ENCODE data around the gene GRHPR.
A peak's percentile ranks its signal among the peaks of the same experiment; 100 is the strongest.
"Not testable (repeated sequence)": the region's sequence is repeated elsewhere in the genome, so short reads cannot be mapped to it uniquely, and the experiment has no call there.

Gene GRHPR

DNA sequence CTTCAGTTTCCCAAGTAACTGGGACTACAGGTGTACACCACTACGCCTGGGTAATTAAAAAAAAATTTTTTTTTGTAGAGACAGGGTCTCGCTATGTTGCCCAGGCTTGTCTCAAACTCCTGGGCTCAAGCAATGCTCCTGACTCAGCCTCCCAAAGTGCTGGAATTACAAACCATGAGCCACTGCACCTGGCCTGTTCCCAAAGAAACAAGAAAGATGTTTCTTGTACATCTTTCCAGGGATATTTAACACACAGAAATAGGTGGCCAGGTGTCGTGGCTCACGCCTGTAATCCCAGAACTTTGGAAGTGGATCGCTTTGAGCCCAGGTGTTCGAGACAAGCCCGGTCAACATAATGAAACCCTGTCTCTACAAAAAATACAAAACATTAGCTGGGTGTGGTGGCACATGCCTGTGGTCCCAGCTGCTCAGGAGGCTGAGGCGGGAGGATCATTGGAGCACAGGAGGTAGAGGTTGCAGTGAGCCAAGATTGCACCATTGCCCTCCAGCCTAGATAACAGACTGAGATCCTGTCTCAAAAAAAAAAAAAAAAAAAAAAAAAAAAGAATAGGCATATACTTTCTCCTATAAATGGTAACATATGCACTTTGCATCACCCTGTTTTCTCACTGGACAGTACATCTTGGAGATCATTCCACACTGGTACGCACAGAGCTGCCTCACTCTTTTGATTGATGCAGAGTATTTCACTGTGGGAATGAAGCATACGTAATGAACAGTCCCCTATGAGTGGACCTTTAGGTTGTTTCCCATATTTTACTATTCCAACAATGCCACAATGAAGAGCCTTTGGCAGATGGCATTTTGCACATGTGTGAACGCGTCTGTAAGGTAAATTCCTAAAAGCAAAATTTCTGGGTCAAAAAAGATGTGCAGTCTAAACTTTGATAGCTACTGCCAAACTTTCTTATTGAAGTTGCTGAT, 2.0 kb upstream of the GRHPR start:
- H3K4me3 ChIP-seq (replicated peaks; ENCODE audit: low read depth, low read length): no peak overlapping the region
- TF ChIP-seq, protein P1, sequence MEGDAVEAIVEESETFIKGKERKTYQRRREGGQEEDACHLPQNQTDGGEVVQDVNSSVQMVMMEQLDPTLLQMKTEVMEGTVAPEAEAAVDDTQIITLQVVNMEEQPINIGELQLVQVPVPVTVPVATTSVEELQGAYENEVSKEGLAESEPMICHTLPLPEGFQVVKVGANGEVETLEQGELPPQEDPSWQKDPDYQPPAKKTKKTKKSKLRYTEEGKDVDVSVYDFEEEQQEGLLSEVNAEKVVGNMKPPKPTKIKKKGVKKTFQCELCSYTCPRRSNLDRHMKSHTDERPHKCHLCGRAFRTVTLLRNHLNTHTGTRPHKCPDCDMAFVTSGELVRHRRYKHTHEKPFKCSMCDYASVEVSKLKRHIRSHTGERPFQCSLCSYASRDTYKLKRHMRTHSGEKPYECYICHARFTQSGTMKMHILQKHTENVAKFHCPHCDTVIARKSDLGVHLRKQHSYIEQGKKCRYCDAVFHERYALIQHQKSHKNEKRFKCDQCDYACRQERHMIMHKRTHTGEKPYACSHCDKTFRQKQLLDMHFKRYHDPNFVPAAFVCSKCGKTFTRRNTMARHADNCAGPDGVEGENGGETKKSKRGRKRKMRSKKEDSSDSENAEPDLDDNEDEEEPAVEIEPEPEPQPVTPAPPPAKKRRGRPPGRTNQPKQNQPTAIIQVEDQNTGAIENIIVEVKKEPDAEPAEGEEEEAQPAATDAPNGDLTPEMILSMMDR (IDR thresholded peaks at IDR 0.05; ENCODE audit: low read depth, low read length, missing control alignments): no peak
- DNase-seq (ENCODE audit: extremely low read depth, low read depth): no peak

GRCh38 chr9:37421914-37422288, 595 bp upstream of the GRHPR start:
- no peak for DNase-seq (ENCODE audit: extremely low read depth, low read depth)
- TF ChIP-seq, protein P1 (IDR thresholded peaks at IDR 0.05; ENCODE audit: low read depth, low read length, missing control alignments): no peak
- peak overlapping the region; percentile 83 for H3K4me3 ChIP-seq (replicated peaks; ENCODE audit: low read depth, low read length)

- no peak for DNase-seq (ENCODE audit: extremely low read depth, low read depth)
- peak overlapping the region; percentile 83 for H3K4me3 ChIP-seq (replicated peaks; ENCODE audit: low read depth, low read length)
- TF ChIP-seq, protein P1 (IDR thresholded peaks at IDR 0.05; ENCODE audit: low read depth, low read length, missing control alignments): no peak
Measured at GRCh38 chr9:37423508-37423907, 1.0 kb downstream of the GRHPR start.

DNA sequence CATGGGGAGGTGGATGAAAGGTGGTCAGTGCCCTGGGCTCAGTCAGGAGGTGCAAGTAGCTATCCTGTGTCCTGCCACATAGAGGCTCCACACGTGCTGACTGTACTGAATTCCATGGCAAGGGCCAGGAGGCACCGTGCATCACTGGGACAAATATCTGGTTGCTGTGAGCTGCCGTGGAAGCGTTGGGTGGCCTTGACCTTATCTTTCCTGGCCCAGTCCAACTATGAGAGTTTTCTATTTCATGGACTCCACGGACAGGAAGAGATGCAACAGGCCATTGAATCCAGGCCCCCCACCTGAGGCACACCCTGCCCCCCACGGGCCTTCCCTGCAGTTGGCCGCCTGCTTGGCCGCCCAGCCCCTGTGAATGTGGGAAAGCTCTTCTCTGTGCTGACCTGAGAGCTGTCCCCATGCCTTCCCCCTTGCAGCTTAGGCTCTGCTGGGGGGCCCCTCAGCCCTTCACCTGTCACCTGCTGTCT, 1.7 kb downstream of the GRHPR start:
- H3K4me3 ChIP-seq (replicated peaks; ENCODE audit: low read depth, low read length): peak overlapping the region; percentile 83
- TF ChIP-seq, protein P1 (IDR thresholded peaks at IDR 0.05; ENCODE audit: low read depth, low read length, missing control alignments): no peak
- DNase-seq (ENCODE audit: extremely low read depth, low read depth): no peak

DNA sequence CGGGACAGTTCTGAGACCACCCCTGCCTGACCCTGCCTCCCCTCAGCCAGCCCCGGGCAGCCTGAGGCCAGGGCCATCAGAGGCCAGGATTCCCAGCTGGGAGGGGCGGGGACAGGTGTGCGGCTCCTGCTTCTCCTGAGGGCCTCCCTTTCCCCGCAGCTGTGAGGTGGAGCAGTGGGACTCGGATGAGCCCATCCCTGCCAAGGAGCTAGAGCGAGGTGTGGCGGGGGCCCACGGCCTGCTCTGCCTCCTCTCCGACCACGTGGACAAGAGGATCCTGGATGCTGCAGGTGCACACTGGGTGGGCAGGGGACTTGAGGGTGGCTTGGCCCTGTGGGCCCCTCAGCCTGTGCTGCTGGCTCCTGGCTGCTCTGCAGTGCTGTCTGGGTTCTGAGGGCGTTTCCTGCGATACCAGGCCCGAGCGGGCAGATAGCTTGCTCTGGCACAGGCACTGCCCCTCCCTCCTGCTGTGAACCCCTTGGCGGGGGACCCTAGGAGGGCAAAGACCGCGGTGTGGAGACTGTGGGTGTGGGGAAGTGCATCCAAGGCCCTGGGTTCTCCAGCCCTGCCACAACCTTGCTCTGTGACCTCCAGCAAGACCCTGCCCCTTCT, 2.3 kb downstream of the GRHPR start:
- TF ChIP-seq, protein P1 (IDR thresholded peaks at IDR 0.05; ENCODE audit: low read depth, low read length, missing control alignments): no peak
- peak overlapping the region; percentile 83 for H3K4me3 ChIP-seq (replicated peaks; ENCODE audit: low read depth, low read length)
- DNase-seq (ENCODE audit: extremely low read depth, low read depth): no peak

DNA sequence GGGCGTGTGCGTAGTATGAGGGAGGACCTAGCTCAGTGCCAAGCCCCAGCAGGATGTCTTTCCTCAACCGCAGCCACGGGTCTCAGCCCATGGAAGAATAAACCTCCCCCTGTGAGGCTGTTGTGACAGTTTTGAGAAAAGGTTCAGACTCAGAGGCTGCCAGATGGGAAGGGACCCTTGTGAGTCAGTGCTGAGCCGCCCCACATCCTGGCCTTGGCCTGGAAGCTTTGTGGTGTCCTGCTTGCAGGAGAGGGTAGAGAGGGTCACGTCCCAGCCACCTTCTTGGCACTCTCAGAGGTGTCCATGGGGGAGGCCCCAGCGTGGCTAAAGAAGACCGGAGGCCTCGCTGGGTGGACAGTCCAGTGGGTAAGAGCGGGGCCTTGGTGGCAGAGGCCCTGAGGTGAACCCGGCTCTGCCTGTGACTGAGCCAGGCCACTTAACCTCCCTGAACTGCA, 2.8 kb downstream of the GRHPR start:
- TF ChIP-seq, protein P1 (IDR thresholded peaks at IDR 0.05; ENCODE audit: low read depth, low read length, missing control alignments): no peak
- H3K4me3 ChIP-seq (replicated peaks; ENCODE audit: low read depth, low read length): peak overlapping the region; percentile 83; the same call in 1 of the 2 replicates
- DNase-seq (ENCODE audit: extremely low read depth, low read depth): no peak

DNA sequence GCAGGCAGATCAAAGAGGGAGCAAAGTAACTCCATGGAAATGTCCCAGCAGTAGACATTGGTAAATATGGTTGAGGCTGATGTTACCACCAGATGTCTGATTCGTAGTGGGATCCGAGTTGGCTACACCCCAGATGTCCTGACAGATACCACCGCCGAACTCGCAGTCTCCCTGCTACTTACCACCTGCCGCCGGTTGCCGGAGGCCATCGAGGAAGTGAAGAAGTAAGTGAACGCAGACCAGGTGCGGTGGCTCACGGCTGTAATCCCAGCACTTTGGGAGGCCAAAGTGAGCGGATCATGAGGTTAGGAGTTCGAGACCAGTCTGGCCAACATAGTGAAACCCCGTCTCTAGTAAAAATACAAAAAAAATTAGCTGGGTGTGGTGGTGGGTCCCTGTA, 3.9 kb downstream of the GRHPR start:
- DNase-seq (ENCODE audit: extremely low read depth, low read depth); H3K4me3 ChIP-seq (replicated peaks; ENCODE audit: low read depth, low read length): not testable (repeated sequence)

Data from HFF-Myc (cell line).